ENCODE measurements around the gene SDK1. TPM values are rescaled to one million over a fixed set of nuclear protein-coding genes. Genes with fewer than 3 reads are reported as not detected.

Gene SDK1
- total and polyA plus RNA-seq, 10 of the 15 experiments (the other 5 are each of a cell fraction or from before 2014, with no cell fraction given): 0.14 to 0.33 TPM; not detected in 8

DNA sequence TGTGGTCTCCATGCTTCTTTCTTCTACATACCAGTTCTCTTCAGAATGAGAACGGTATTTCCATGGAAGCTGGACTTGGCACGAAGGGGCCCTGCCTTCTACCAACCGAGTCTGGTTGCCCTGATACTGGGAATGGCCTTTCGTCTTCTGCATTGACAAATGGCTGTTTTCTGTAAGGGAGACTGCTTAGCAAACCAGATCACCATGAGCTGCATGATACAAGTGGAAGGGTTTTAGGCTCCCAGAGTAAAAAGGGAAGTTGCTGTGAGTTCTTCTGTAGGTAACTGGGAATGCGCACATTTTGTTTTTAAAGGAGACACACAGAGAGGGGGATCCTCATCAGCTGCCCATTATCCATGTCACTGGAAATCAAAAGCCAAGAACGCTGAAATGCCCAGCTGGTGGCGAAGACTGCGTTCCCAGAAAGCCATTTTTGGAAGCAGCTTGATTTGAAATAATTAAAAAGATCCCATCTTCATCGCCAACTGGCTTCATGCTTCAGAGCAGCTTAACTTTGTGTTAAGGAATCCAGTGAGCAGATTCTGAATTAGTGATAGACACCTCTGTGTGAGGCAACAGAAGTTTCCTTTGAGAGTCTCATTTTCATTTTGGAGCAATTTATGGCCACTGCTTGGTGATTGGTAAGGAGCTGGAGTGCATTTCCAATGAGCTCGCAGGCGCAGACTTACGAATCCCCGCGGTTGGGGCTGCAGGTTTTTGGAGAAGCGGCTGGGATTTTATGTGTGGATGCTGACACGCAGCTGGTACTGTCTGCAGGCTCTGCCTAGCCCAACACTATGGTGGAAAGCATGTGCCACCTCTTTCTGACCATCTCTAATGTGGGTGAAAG, 708.4 kb downstream of the SDK1 start:
- no peak overlapping the region for H3K4me3 ChIP-seq
- DNase-seq (ENCODE audit: low read depth, low spot score) (no peak), ATAC-seq (no peak), FAIRE-seq (no peak)
- in situ Hi-C loops (cut with MboI) (no loop called here), intact Hi-C loops (cut with micrococcal nuclease; ENCODE audit: unreplicated experiment) (no loop called here)
- no peaks in the 10 kb centered on the region for H3K79me2 ChIP-seq (ENCODE audit: control insufficient read depth, insufficient read depth, low read length)
- H3K27me3 ChIP-seq (replicated peaks in 1 of 2; ENCODE audit: control insufficient read depth in 2 of 2, insufficient read depth in 2 of 2, low read length in 1 of 2): no peaks in the 10 kb centered on the region
- H3K27ac ChIP-seq (ENCODE audit: control insufficient read depth, insufficient read depth): no peak overlapping the region
- H4K20me1 ChIP-seq (ENCODE audit: control insufficient read depth, insufficient read depth): no peaks in the 10 kb centered on the region
- no peaks in the 10 kb centered on the region; the same call in 2 of the 3 replicates for H3K9me3 ChIP-seq (replicated peaks; ENCODE audit: control insufficient read depth, insufficient read depth, low read length)
- TF ChIP-seq SREBF1 (IDR thresholded peaks at IDR 0.05; ENCODE audit: low read length) (no peak), TAF1 (IDR thresholded peaks at IDR 0.05; ENCODE audit: borderline replicate concordance, low read depth, low read length) (no peak), POLR2A (IDR thresholded peaks at IDR 0.05; ENCODE audit: low read depth, low read length) (no peak), CHD2 (IDR thresholded peaks at IDR 0.05; ENCODE audit: borderline replicate concordance, low read depth, low read length) (no peak), CREM (IDR thresholded peaks at IDR 0.05; ENCODE audit: low read depth) (no peak), TCF3 (IDR thresholded peaks at IDR 0.05; ENCODE audit: borderline replicate concordance, insufficient read depth, low read depth, low read length) (no peak), ASH2L (IDR thresholded peaks at IDR 0.05; ENCODE audit: borderline replicate concordance, low read depth) (no peak), SRF (IDR thresholded peaks at IDR 0.05; ENCODE audit: low read depth in 2 of 2, low read length in 2 of 2) (no peak), YBX1 (IDR thresholded peaks at IDR 0.05) (no peak)
- ChIA-PET SMC1A (ENCODE audit: uncharacterized antibody, unreplicated experiment) (no interaction called here), POLR2A (no interaction called here), CTCF (no interaction called here), RAD21 (ENCODE audit: unreplicated experiment) (no interaction called here)
- no peak overlapping the region for H2AFZ ChIP-seq (ENCODE audit: control insufficient read depth, low read depth, low read length)
- no TSS peak for BruUV-seq (replicated peaks)
- 51% methylated on average over 16 of the region's 16 CpGs for WGBS (ENCODE audit: insufficient coverage, insufficient replicate concordance, low lambda C conversion rate, missing lambda C conversion rate)
- no peaks in the 10 kb centered on the region for H3K4me1 ChIP-seq (ENCODE audit: control insufficient read depth, insufficient read depth, low read length)
- no peaks in the 10 kb centered on the region for H3K36me3 ChIP-seq (ENCODE audit: control insufficient read depth in 2 of 2, insufficient read depth in 2 of 2, low read length in 1 of 2)
- no peak overlapping the region for H3K4me2 ChIP-seq (ENCODE audit: control insufficient read depth, insufficient read depth)
- no peak overlapping the region for H3K9ac ChIP-seq (ENCODE audit: control insufficient read depth, insufficient read depth, low read length)

Data from GM12878 (cell line).